ENCODE data around the gene TRPM3.
"Not testable (repeated sequence)": the region's sequence is repeated elsewhere in the genome, so short reads cannot be mapped to it uniquely, and the experiment has no call there.

TRPM3 gene

GRCh38 chr9:70641631-70642030, 479.8 kb downstream of the TRPM3 start:
- H3K4me3 ChIP-seq (ENCODE audit: low read length) = no peak overlapping the region
- no peak overlapping the region for H3K27ac ChIP-seq (ENCODE audit: low read depth, low read length)
- no peaks in the 10 kb centered on the region for H3K4me1 ChIP-seq (ENCODE audit: control insufficient read depth, insufficient read depth, low read length)
- H3K9ac ChIP-seq (ENCODE audit: low read length) = no peak overlapping the region
- H3K36me3 ChIP-seq (ENCODE audit: control insufficient read depth, insufficient read depth, low read length) = no peaks in the 10 kb centered on the region
- no peaks in the 10 kb centered on the region for H3K27me3 ChIP-seq (ENCODE audit: control insufficient read depth, insufficient read depth, low read length)

DNA sequence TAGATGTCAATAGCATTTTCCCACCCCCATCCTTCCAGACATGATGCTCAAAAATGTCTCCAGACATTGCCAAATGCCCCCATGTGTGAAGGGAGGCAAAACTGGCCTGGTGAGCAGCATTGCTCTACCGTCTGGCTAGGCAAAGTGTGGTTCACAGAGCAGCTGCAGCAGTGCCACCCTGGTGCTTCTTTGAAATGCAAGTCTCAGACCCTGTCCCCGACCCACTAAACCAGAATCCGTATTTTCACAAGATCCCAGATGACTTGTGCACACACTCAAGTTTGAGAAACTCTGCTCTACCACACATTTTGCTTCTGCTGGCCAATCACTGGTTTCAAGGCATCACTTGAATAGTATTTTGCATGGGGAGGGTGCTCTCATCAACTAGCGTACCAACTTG, 480.4 kb downstream of the TRPM3 start:
- no peak overlapping the region for H3K4me3 ChIP-seq (ENCODE audit: low read length)
- no peaks in the 10 kb centered on the region for H3K4me1 ChIP-seq (ENCODE audit: control insufficient read depth, insufficient read depth, low read length)
- H3K27me3 ChIP-seq (ENCODE audit: control insufficient read depth, insufficient read depth, low read length) = no peaks in the 10 kb centered on the region
- H3K36me3 ChIP-seq (ENCODE audit: control insufficient read depth, insufficient read depth, low read length) = no peaks in the 10 kb centered on the region
- H3K27ac ChIP-seq (ENCODE audit: low read depth, low read length) = no peak overlapping the region
- H3K9ac ChIP-seq (ENCODE audit: low read length) = no peak overlapping the region

DNA sequence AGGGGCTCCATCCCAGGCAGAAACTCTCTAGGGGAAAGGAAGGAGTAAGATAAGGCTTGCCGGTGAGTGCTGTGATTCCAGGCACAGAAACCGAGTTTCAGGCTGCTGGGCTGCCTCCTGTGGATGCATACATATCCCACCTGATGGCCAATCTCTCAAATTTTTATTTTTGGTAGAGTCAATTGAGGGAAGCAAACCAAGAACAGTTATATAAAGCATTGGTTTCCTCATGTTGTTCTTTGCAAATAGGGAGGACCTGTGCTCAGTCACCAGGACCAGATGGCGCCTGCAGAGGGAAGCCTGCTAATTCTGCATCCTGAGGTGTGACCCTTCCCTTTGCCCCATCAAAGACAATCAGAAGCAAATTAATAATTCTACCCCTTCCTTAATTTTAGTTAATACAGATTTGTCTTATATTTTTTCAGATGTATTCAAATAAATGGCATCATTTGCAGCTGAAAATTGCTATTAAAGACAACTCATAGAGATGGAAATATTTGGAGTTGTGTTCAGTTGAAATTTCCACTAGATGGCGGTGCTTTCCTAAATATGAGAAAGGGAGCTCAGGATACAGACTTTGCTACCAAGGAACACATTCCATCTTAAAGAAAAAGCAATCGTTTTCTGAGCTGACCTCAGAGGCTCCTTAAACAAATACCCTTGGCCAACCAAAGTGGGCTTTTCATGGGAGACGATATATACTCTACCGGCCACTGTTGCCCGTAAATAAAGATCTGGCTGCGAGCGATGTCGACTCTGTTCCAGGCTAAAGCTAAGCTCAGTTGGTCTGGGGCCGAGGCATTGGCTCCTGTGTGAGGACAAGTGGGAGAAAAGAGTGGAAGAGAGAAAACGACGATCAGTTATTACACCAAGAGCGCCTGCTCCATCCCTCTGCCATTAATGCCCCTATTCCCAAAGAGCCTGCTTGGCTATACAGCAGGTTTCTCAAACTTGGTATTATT, 481.3 kb downstream of the TRPM3 start:
- Histone ChIP-seq H3K27me3 (ENCODE audit: control insufficient read depth, insufficient read depth, low read length) (no peaks in the 10 kb centered on the region), H3K27ac (ENCODE audit: low read depth, low read length) (no peak overlapping the region), H3K4me1 (ENCODE audit: control insufficient read depth, insufficient read depth, low read length) (no peaks in the 10 kb centered on the region), H3K9ac (ENCODE audit: low read length) (no peak overlapping the region), H3K4me3 (ENCODE audit: low read length) (no peak overlapping the region), H3K36me3 (ENCODE audit: control insufficient read depth, insufficient read depth, low read length) (no peaks in the 10 kb centered on the region)

DNA sequence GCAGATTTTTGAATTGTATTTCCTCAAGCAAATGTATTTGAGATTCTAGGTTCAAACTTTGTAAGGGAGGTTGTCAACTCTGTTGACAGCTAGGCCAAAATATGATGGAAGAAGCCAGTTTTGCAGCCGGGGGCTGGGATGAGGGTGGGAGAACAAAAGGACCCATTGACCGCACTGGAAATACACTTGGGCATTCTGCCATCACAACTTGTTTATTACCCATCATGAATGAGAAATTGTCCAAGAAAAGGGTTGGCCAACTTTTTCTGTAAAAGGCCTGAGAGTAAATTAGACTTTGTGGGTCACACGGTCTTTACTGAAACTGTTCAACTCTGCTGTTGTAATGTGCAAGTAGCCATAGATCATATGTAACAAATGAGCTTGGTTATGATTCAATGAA, 485.6 kb downstream of the TRPM3 start:
- Histone ChIP-seq H3K36me3 (ENCODE audit: control insufficient read depth, insufficient read depth, low read length) (no peaks in the 10 kb centered on the region), H3K27me3 (ENCODE audit: control insufficient read depth, insufficient read depth, low read length) (no peaks in the 10 kb centered on the region), H3K9ac (ENCODE audit: low read length) (no peak overlapping the region), H3K27ac (ENCODE audit: low read depth, low read length) (no peak overlapping the region), H3K4me1 (ENCODE audit: control insufficient read depth, insufficient read depth, low read length) (no peaks in the 10 kb centered on the region), H3K4me3 (ENCODE audit: low read length) (no peak overlapping the region)

GRCh38 chr9:70634696-70635095, 486.7 kb downstream of the TRPM3 start:
- Histone ChIP-seq H3K4me3 (ENCODE audit: low read length) (no peak overlapping the region), H3K27ac (ENCODE audit: low read depth, low read length) (no peak overlapping the region), H3K27me3 (ENCODE audit: control insufficient read depth, insufficient read depth, low read length) (no peaks in the 10 kb centered on the region), H3K9ac (ENCODE audit: low read length) (no peak overlapping the region), H3K4me1 (ENCODE audit: control insufficient read depth, insufficient read depth, low read length) (no peaks in the 10 kb centered on the region), H3K36me3 (ENCODE audit: control insufficient read depth, insufficient read depth, low read length) (no peaks in the 10 kb centered on the region)

DNA sequence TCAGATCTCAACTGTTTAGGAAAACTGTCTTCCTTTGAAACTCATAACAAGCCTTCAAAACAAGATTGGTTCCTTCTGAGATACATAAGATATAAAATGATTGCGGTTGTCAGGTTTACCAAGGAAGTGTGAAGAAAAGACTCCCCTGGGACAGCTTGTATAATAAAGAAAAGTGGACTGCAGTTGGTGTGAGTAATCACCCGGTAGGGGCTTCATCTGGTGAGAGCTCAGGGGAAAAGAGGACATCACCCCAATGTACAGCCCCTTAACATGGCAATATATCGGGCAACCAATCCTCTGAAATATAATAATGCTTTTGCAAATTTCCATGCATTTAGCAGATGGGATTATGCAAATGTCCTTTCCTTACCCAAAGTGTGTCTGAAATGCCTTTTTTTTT, 490.4 kb downstream of the TRPM3 start:
- Histone ChIP-seq H3K9ac (ENCODE audit: low read length) (no peak overlapping the region), H3K4me3 (ENCODE audit: low read length) (no peak overlapping the region), H3K27me3 (ENCODE audit: control insufficient read depth, insufficient read depth, low read length) (no peaks in the 10 kb centered on the region), H3K36me3 (ENCODE audit: control insufficient read depth, insufficient read depth, low read length) (no peaks in the 10 kb centered on the region), H3K4me1 (ENCODE audit: control insufficient read depth, insufficient read depth, low read length) (no peaks in the 10 kb centered on the region), H3K27ac (ENCODE audit: low read depth, low read length) (no peak overlapping the region)

DNA sequence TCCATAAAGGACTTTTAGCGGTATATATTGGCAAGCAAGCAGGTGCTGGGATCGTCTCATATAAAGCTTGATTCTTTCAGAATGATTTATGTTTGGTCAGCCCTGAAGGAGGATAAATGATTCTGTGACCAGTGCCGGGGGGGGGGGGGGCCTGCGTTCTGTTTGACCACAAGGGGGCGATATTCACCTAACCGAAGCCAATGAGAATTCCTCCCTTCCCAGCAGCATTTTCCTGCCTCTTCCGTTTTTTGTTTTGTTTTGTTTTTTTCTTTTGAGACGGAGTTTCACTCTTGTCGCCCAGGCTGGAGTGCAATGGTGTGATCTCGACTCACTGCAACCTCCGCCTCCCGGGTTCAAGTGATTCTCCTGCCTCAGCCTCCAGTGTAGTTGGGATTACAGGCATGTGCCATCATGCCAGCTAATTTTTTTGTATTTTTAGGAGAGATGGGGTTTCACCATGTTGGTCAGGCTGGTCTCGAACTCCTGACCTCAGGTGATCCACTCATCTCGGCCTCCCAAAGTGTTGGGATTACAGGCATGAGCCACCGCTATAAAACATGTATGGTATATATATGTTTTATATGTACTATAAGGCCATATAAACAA, 492.2 kb downstream of the TRPM3 start:
- H3K4me3 ChIP-seq (ENCODE audit: low read length); H3K9ac ChIP-seq (ENCODE audit: low read length); H3K27ac ChIP-seq (ENCODE audit: low read depth, low read length); H3K27me3 ChIP-seq (ENCODE audit: control insufficient read depth, insufficient read depth, low read length); H3K36me3 ChIP-seq (ENCODE audit: control insufficient read depth, insufficient read depth, low read length); H3K4me1 ChIP-seq (ENCODE audit: control insufficient read depth, insufficient read depth, low read length): not testable (repeated sequence)

DNA sequence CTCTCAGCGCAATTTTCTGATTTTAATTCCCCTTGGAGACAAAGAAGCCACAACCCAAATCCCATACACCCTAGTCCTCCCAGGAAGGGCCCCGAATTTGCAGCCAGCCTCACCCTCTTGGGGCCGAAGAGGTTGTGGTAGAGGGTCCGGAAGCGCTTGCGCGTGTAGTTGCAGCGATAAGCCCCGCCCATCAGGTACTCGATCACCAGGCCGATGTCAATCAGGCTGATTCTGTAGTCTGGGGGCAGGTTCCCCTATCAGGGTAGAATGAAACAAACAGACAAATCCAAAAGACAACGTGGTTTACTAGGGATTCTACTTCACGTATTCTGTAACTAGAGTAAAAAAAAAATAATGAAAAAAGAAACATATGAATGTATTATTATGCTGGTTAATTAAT, 496.3 kb downstream of the TRPM3 start:
- Histone ChIP-seq H3K27ac (ENCODE audit: low read depth, low read length) (no peak overlapping the region), H3K27me3 (ENCODE audit: control insufficient read depth, insufficient read depth, low read length) (no peaks in the 10 kb centered on the region), H3K4me3 (ENCODE audit: low read length) (no peak overlapping the region), H3K36me3 (ENCODE audit: control insufficient read depth, insufficient read depth, low read length) (no peaks in the 10 kb centered on the region), H3K4me1 (ENCODE audit: control insufficient read depth, insufficient read depth, low read length) (no peaks in the 10 kb centered on the region), H3K9ac (ENCODE audit: low read length) (no peak overlapping the region)

DNA sequence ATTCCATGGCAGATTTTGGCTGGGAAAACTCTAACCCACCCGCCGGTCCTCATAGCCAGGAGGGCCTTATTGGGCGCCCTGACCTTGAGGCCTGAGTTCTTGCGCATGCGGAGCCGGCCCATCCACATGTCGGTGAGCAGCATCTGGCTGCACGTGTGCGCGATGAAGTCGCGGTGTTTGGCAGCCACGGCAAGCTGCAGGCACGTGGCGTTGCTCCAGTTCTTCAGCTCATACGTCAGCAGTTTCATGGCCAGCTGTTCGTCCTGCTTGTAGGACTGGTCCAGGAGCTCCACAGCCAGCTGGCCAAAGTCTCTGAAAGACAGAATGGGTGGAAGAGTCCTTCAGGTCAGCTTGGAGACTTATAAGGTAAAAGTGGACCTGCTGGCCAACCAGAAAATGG, 502.6 kb downstream of the TRPM3 start:
- H3K9ac ChIP-seq (ENCODE audit: low read length) = no peak overlapping the region
- no peaks in the 10 kb centered on the region for H3K36me3 ChIP-seq (ENCODE audit: control insufficient read depth, insufficient read depth, low read length)
- H3K27me3 ChIP-seq (ENCODE audit: control insufficient read depth, insufficient read depth, low read length) = no peaks in the 10 kb centered on the region
- no peak overlapping the region for H3K4me3 ChIP-seq (ENCODE audit: low read length)
- no peak overlapping the region for H3K27ac ChIP-seq (ENCODE audit: low read depth, low read length)
- H3K4me1 ChIP-seq (ENCODE audit: control insufficient read depth, insufficient read depth, low read length) = no peaks in the 10 kb centered on the region

- H3K9ac ChIP-seq (ENCODE audit: low read length) = no peak overlapping the region
- no peaks in the 10 kb centered on the region for H3K36me3 ChIP-seq (ENCODE audit: control insufficient read depth, insufficient read depth, low read length)
- H3K27ac ChIP-seq (ENCODE audit: low read depth, low read length) = no peak overlapping the region
- H3K27me3 ChIP-seq (ENCODE audit: control insufficient read depth, insufficient read depth, low read length) = no peaks in the 10 kb centered on the region
- no peaks in the 10 kb centered on the region for H3K4me1 ChIP-seq (ENCODE audit: control insufficient read depth, insufficient read depth, low read length)
- H3K4me3 ChIP-seq (ENCODE audit: low read length) = no peak overlapping the region
Measured at GRCh38 chr9:70617033-70617828, 504.2 kb downstream of the TRPM3 start.

DNA sequence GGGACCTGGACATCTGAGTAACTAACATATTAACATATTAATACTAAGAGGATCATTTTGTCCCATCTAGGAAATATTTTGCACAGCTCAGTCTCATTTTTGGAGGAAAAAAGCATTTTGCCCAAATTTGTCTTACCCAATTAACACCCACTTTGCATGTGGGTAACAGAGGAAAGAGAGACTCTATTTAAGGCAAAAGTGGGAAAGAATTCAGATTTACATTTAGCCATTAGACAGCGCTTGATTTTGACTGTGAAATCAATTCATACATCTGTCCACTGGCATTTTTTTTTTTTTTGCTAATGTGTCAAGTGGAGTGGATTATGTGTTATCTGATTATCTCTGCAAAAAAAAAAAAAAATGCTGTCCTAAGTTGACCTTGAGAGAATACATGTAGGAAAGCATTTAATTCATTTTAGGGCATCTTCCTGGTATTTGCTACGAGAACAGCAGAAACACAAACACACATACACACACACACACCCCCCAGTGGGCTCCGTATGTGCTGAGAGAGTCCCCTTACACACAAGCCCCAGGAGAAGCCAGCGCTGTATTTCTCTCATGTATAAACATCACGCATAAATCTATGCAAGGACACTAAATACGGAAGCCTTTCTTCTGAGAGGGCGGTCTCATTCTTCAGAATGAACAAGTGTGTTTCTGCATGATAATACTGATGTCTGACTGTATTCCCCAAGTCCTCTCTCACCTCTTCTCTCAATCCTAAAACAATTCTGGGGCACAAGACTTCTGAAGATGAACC, 505.0 kb downstream of the TRPM3 start:
- no peak overlapping the region for H3K27ac ChIP-seq (ENCODE audit: low read depth, low read length)
- no peak overlapping the region for H3K4me3 ChIP-seq (ENCODE audit: low read length)
- no peaks in the 10 kb centered on the region for H3K4me1 ChIP-seq (ENCODE audit: control insufficient read depth, insufficient read depth, low read length)
- H3K9ac ChIP-seq (ENCODE audit: low read length) = no peak overlapping the region
- H3K27me3 ChIP-seq (ENCODE audit: control insufficient read depth, insufficient read depth, low read length) = no peaks in the 10 kb centered on the region
- no peaks in the 10 kb centered on the region for H3K36me3 ChIP-seq (ENCODE audit: control insufficient read depth, insufficient read depth, low read length)

All from rectal smooth muscle tissue (tissue), 1 donor.